Neural crest cell (in vitro differentiated cells): ENCODE data around the gene NKAIN2. TPM values are rescaled to one million over a fixed set of nuclear protein-coding genes. Genes with fewer than 3 reads are reported as not detected.

Experiments used
- DNase-seq: peaks from one replicate; pipeline ENCODE4 v3.0.0; 2021; ENCODE audit warnings: low read depth, mixed read lengths, low spot score
- H3K27ac Mint-ChIP-seq: one replicate; pipeline ENCODE4 v1.8.0; 2021; ENCODE audit warnings: mild to moderate bottlenecking, mixed read lengths; ENCODE audit not compliant: unreplicated experiment
- H3K27me3 Mint-ChIP-seq: 2 replicates; pipeline ENCODE4 v1.8.0; 2021; ENCODE audit warnings: low read depth, mild to moderate bottlenecking, mixed read lengths
- H3K36me3 Mint-ChIP-seq: 2 replicates; pipeline ENCODE4 v1.8.0; 2021; ENCODE audit warnings: low read depth, mild to moderate bottlenecking, mixed read lengths
- H3K4me1 Mint-ChIP-seq: 2 replicates; pipeline ENCODE4 v1.8.0; 2021; ENCODE audit warnings: mixed read lengths
- H3K4me3 Mint-ChIP-seq: one replicate; pipeline ENCODE4 v1.8.0; 2021; ENCODE audit warnings: mild to moderate bottlenecking, mixed read lengths
- H3K9me3 Mint-ChIP-seq: 2 replicates; pipeline ENCODE4 v1.8.0; 2021; ENCODE audit warnings: mixed read lengths
- total RNA-seq: library from RNA; stranded (reverse); gene quantifications from 2 replicates; pipeline ENCODE4 v1.2.1, GENCODE V29; 2021
- TF ChIP-seq, protein P1 (sequence below): fragments of 200-600 bp; sonication (generic); conservative IDR thresholded peaks from 2 replicates; pipeline ENCODE4 v1.5.0; 2021; ENCODE audit warnings: antibody characterized with exemption, mild to moderate bottlenecking

Gene NKAIN2
- total RNA-seq, 1 donor from 2014 or later = 1.1 TPM

DNA sequence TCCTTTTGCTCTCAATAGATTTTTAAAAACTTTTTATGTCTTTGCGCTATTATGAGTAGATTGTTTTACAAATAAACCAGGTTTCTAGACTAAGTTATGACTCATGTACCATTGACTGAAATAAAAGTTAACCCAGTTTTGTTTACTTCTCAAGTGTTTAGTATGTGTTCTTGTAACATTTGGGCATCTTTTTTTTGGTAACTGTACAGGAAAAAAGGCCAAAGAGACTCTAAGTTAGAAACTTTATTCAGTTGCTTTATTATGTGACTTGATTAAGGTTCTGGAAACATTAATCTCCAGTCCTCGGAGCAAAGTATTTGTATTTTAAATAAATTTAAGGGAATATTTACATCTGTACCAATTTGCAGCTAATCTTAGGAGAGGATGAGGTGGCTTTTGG is 2.9 kb downstream of the NKAIN2 start:
- TF ChIP-seq, protein P1, sequence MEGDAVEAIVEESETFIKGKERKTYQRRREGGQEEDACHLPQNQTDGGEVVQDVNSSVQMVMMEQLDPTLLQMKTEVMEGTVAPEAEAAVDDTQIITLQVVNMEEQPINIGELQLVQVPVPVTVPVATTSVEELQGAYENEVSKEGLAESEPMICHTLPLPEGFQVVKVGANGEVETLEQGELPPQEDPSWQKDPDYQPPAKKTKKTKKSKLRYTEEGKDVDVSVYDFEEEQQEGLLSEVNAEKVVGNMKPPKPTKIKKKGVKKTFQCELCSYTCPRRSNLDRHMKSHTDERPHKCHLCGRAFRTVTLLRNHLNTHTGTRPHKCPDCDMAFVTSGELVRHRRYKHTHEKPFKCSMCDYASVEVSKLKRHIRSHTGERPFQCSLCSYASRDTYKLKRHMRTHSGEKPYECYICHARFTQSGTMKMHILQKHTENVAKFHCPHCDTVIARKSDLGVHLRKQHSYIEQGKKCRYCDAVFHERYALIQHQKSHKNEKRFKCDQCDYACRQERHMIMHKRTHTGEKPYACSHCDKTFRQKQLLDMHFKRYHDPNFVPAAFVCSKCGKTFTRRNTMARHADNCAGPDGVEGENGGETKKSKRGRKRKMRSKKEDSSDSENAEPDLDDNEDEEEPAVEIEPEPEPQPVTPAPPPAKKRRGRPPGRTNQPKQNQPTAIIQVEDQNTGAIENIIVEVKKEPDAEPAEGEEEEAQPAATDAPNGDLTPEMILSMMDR = no peak
- H3K27ac Mint-ChIP-seq = no peak overlapping the region
- H3K4me3 Mint-ChIP-seq = no peak overlapping the region
- no peaks in the 10 kb centered on the region for H3K9me3 Mint-ChIP-seq
- peaks cover 4% of the 10 kb centered on the region for H3K4me1 Mint-ChIP-seq
- H3K27me3 Mint-ChIP-seq = peaks cover 61% of the 10 kb centered on the region
- H3K36me3 Mint-ChIP-seq = no peaks in the 10 kb centered on the region
- no peak for DNase-seq

DNA sequence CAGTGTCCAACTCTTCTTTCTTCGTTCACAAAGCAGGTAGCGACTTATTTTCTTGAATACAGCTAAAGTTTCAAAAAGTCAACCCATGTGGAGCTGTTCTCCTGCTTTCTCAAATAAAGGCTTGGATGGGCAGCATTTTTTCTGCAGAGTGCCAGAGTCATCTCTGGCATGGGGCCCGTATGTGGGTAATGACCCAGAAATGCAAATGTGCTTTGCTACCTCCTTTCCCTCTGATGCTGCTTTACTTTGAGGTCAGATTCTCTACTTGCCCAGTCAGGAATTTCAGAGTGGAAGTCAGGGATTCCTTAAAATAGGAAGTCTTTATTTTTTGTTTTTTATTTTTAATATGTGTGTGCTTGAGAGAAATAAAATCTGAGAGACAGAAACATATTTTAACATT is 4.9 kb downstream of the NKAIN2 start:
- no peaks in the 10 kb centered on the region for H3K36me3 Mint-ChIP-seq
- no peak overlapping the region for H3K4me3 Mint-ChIP-seq
- TF ChIP-seq, protein P1 = no peak
- H3K27me3 Mint-ChIP-seq = peaks cover 49% of the 10 kb centered on the region
- H3K9me3 Mint-ChIP-seq = no peaks in the 10 kb centered on the region
- no peak for DNase-seq
- H3K4me1 Mint-ChIP-seq = peaks cover 7% of the 10 kb centered on the region
- no peak overlapping the region for H3K27ac Mint-ChIP-seq

DNA sequence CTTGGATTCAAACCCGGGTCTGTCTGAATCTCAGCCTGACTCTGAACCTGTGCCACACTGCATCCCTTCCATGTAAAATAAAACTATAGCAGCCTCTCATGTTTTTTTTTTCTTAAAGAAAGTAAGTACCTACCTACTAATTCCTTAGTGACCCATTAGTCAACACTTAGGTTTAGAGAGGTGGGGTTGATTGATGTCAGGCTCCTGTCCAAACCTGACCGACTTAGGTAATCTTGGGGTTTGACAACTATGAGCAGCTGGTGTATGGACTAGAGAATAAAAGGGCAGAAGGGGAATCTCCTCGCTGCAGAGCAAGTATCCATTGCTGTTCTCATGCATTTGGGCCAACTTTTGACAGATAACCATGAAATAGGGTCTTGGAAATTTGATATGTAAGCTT is 6.5 kb downstream of the NKAIN2 start:
- Mint-ChIP-seq H3K27ac (no peak overlapping the region), H3K36me3 (no peaks in the 10 kb centered on the region), H3K4me1 (peaks cover 3% of the 10 kb centered on the region), H3K4me3 (no peak overlapping the region), H3K27me3 (peaks cover 35% of the 10 kb centered on the region), H3K9me3 (no peaks in the 10 kb centered on the region)
- DNase-seq = no peak
- TF ChIP-seq, protein P1 = no peak

DNA sequence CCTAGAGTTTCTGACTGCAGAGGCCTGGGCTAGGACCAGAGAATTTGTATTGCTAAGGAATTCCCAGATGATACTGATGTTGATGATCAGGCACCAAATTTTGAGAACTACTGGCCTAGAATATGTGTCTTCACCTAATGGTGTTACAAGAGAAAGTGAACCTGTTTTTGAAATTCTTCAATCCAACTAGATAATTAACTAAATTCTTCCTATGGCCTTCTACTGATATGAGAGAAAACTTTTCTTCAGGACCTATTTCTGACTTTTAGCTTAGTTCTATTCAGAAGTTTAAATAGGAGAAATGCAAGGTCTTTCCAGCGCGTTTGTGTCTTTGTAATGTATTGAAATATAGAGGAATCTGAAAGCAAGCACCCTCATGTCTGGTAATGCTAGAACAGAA is 7.3 kb downstream of the NKAIN2 start:
- no peaks in the 10 kb centered on the region for H3K36me3 Mint-ChIP-seq
- TF ChIP-seq, protein P1 = no peak
- no peak overlapping the region for H3K4me3 Mint-ChIP-seq
- no peaks in the 10 kb centered on the region for H3K9me3 Mint-ChIP-seq
- peaks cover 3% of the 10 kb centered on the region for H3K4me1 Mint-ChIP-seq
- no peak for DNase-seq
- no peak overlapping the region for H3K27ac Mint-ChIP-seq
- H3K27me3 Mint-ChIP-seq = peaks cover 30% of the 10 kb centered on the region

DNA sequence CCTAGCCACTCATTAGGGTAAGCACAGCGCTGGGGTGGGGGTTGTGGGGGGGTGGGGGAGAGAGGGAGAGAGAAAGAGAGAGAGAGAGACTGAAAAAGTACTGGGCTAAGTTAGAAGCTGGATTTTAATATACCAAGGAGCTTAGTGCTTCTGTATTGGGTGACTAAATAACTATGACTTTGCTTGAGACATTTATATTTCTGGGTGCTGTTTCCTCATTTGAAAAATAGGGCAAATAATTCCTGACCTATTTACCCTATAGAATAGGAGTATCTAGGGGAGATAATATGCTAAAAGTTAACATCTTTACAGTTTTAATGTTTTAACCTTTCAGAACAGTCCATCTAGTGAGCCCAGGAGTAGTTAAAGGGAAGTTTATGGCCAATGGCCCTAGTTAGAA is 7.7 kb downstream of the NKAIN2 start:
- no peak for DNase-seq
- Mint-ChIP-seq H3K27me3 (peaks cover 27% of the 10 kb centered on the region), H3K27ac (no peak overlapping the region), H3K9me3 (no peaks in the 10 kb centered on the region), H3K36me3 (no peaks in the 10 kb centered on the region), H3K4me1 (peaks cover 3% of the 10 kb centered on the region), H3K4me3 (no peak overlapping the region)
- TF ChIP-seq, protein P1 = no peak

DNA sequence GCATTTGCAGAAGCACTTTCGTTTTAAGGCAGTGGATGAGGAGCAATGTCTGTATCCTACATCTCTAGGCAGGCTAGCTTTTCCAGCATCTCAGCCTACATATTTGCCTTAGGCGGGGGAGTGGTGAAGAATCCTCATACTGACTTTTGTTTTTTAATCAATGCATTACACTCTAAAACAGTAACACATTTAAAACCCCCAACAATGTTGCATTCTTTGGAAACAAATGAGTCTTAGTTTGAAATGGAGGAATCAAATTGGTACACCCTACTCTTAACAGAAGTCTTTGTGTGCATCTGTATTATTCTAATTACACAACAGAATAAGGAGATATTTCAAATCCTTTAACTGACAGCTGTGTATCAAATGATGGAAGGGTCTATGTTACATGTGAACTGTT is 9.0 kb downstream of the NKAIN2 start:
- no peak overlapping the region for H3K27ac Mint-ChIP-seq
- H3K9me3 Mint-ChIP-seq = no peaks in the 10 kb centered on the region
- DNase-seq = no peak
- no peaks in the 10 kb centered on the region for H3K36me3 Mint-ChIP-seq
- H3K4me1 Mint-ChIP-seq = peaks cover 3% of the 10 kb centered on the region
- H3K4me3 Mint-ChIP-seq = no peak overlapping the region
- TF ChIP-seq, protein P1 = no peak
- peaks cover 17% of the 10 kb centered on the region for H3K27me3 Mint-ChIP-seq
